Fibroblast of skin of left quadriceps (primary cell): Measurements from ENCODE around the gene ZNF350.
"Not testable (repeated sequence)": the region's sequence is repeated elsewhere in the genome, so short reads cannot be mapped to it uniquely, and the experiment has no call there.

Experiments used
- DNase-seq, 2 experiments: peaks; one replicate each; pipeline ENCODE4 v3.0.0-alpha.2; 2013; ENCODE audit warnings: low read depth in 2 of 2

ZNF350 gene

DNA sequence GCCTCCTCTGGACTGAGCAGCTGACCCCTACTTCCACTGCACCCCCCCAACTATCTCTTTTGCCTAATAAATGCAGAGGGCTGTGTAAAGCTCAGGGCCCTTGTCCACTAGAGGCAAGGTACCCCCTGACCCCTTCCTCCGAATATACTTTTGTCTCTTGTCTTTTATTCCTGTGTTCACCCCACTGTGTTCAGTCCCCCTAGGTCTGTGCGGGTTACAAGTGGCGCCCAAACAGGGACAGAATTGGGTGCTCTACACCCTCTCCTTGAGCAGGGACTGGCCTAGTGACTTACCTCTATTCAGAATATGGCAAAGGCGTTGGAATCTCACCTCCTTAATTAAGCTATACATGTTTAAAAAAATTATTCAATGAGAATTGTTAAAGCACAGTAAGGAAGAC lies 15.0 kb downstream of the ZNF350 start:
- DNase-seq = peak in 1 of 2 experiments; percentile 13

DNA sequence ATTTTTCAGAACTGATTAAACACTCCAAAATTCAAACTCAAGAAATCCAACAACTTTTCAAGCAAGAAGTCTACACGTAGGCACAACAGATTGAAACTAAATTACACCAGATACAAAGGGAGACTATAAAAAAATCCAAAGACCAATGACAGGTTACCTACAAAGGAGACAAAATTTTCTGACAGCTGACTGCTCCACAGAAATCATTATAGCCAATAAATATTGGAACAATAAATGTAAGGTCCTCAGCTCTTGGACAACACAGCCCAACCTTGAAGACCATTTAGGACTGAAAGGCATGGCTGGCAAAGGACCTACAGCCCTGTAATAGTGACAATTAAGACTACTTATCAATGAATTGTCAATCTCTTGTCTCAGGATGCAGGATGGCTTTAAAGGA lies 15.9 kb downstream of the ZNF350 start:
- no peak for DNase-seq

DNA sequence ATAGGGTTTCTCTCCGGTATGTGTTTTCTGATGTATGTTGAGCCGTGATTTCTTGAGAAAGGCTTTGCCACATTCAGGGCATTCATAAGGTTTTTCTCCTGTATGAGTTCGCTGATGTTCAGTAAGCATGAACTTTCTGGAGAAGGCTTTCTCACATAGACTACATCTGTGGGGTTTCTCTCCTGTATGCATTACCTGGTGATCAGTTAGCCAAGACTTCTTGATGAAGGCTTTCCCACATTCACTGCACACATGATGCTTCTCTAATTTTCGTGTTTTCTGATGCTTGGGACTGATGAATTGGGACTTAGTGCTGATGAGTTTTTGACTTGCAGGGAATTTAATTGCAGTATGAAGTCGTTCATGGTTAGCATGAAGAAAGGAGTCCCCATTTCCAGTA lies 21.1 kb downstream of the ZNF350 start:
- no peak for DNase-seq

DNA sequence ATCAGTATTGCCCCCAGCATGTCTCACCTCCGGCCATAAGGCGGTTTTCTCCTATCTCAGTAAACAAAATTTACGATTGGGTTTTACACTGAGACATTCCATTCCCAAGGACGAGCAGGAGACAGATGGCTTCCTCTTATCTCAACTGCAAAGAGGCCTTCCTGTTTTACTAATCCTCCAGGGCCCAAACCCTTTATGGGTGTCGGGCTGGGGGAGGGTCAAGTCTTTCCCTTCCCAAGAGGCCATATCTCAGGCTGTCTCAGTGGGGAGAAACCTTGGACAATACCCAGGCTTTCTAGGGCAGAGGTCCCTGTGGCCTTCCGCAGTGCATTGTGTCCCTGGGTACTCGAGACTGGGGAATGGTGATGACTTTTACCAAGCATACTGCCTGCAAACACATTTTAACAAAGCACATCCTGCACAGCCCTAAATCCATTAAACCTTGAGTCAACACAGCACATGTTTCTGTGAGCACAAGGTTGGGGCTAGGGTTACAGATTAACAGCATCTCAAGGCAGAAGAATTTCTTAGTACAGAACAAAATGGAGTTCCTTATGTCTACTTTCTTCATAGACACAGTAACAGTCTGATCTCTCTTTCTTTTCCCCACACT lies 25.9 kb downstream of the ZNF350 start:
- DNase-seq = not testable (repeated sequence)

DNA sequence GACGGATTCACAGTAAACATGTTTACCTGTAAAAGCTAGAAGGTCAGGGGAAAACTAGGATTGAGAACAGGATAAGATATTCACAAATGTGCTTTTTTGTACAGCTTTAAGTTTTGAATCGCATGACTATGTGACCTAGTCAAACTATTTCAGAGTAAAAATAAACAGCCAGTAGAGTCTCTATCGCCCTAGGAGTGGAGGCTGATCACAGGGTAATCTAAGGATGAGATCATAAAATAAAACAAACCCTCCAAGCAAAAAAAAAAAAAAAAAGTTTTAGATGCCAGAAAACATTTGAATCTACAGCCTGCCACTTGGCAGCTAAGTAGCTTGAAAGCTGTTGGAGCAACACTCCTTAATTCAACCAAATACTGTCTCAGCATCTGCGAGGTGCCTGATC lies 26.8 kb downstream of the ZNF350 start:
- DNase-seq = no peak

DNA sequence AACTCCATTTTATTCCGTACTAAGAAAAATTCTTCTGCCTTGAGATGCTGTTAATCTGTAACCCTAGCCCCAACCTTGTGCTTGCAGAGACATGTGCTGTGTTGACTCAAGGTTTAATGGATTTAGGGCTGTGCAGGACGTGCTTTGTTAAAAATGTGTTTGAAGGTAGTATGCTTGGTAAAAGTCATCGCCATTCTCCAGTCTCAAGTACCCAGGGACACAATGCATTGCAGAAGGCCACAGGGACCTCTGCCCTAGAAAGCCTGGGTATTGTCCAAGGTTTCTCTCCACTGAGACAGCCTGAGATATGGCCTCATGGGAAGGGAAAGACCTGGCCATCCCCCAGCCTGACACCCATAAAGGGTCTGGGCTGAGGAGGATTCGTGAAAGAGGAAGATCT lies 28.8 kb downstream of the ZNF350 start:
- not testable (repeated sequence) for DNase-seq

DNA sequence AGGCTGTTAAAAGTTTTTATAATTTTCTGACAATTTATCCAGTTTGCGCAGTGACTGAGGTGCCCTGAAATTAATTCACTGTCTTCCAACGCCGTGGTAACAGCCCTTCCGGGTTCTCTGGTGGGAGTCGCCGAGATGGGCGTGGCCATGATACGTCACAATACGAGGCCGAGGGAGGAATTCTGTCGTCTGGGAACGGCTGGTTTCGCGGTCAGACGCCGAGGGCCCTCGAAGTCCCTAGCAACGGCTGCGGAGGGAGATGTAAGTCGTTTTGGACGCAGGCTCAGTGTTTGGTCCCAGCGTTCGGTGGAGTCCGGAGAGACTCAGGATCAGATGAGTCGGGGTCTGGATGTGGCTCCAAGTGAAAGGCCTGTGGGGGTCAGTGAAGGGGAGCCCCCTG lies 37.7 kb downstream of the ZNF350 start:
- no peak for DNase-seq

DNA sequence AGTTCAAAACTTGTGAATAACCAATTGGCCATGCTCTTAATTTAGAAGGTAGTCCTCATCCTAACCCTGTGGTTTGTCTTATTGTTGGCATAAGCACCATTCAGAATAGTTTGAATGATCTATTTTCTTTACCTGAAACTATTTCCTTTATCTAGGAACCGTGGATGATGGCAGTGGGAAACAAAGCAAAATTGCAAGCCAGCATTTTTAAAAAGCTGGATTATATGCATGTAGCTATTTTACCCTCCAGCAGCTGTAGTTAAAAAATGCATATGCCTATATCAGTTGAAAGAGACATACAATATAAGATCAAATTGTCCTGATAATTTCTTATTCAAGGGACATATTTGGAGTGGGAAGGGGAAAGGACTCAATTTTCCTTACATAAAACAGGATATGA lies 40.0 kb downstream of the ZNF350 start:
- no peak for DNase-seq

DNA sequence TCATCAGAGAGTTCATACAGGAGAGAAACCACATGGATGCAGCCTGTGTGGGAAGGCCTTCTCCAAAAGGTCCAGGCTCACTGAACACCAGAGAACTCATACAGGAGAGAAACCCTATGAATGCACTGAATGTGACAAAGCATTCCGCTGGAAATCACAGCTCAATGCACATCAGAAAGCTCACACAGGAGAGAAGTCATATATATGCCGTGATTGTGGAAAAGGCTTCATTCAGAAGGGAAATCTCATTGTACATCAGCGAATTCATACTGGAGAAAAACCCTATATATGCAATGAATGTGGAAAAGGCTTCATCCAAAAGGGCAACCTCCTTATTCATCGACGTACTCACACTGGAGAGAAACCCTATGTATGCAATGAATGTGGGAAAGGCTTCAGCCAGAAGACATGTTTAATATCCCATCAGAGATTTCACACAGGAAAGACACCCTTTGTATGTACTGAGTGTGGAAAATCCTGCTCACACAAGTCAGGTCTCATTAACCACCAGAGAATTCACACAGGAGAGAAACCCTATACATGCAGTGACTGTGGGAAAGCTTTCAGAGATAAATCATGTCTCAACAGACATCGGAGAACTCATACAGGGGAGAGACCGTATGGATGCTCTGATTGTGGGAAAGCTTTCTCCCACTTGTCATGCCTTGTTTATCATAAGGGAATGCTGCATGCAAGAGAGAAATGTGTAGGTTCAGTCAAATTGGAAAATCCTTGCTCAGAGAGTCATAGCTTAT lies 41.7 kb downstream of the ZNF350 start:
- no peak for DNase-seq

DNA sequence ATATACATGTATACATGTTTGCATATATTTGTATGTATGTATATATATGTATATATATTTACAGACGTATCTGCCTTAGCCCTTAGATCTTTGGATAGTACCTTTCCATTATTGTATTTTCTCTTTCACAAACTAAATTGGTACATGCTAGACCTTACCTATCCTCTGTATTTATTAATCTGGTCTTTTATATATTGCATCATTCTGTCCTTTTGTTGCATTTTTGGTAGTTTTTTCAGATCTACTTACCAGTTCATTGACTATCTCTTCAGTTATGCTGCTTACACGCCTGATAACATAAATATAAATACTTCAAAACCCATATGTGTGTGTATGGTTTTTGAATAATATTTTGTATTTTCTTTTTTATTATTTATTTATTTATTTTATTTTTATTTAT lies 47.7 kb downstream of the ZNF350 start:
- DNase-seq = no peak

DNA sequence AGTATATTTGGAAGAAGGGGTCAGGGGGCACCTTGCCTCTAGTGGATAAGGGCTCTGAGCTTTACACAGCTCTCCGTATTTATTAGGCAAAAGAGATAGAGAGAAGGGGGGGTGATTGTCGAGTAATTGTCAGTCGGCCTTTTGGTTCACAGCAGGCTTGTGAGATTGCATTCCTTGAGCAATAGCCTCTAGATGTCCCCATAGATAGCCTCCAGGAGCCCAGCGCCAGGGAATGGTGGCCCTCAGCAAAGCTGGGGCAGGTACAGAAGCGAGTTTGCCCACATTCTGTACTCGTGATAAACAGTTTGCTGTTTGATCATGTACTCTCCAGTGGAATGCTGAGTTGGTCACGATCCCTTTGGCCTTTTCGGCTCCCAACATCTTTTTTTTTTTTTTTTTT lies 54.7 kb downstream of the ZNF350 start:
- DNase-seq = no peak

DNA sequence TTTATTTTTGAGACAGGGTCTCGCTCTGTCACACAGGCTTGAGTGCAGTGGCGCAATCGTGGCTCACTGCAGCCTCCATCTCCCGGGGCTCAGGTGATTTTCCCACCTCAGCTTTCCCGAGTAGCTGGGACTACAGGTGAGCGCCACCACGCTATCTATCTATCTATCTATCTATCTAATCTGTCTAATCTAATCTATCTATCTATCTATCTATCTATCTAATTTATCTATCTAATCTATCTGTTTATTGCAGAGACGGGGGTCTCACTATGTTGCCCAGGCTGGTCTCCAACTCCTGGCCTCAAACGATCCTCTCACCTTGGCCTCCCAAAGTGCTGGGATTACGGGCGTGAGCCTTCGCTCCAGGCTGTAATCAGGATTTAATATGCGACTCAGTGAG lies 58.8 kb downstream of the ZNF350 start:
- DNase-seq = no peak

DNA sequence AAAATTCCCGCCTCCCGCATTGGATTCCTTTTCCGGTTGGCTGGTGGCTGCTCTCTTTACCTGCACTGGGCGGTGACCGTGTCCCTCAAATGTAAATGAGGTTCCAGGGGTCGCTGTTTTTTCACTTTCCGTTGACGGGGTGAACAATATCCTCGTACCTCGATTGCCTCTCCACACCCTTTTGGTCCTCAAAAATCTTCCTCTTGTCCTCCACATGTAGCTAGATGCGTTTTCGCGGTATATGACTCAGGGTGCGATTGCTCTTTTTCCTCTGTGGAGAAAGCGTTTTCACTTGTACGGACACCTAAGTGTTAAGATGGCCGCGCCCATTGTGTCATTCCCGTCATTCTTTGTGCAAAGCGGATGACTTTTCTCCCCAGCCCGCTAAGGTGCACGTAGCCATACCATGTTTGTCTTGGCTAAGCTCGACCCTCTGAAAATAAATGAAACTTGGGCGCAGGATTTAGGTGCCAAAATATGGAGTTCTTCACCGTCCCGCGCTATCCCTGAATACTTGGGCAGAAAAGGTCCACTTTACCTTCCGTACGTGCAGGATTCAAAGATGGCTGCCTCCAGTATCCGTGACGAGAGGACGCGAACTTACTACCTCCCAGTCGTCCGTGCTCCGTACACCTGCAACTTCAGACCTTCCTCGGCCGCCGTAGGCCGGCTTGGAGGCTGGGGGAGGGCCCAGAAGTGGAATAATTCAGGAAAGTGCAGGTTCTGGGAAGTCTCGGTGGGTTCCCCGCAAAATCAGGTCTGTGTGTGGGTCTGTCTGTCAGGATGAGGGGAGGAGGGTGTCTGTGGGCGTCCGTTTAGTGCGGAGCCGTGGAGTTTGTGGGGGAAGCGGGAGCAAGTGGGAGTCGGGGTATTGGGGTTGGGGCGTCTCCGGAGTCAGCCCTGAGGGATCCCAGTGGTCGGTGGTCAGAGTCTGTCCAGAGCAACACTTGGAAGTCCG lies 59.6 kb downstream of the ZNF350 start, which contains the start of gene ZNF613:
Gene ZNF613, plus strand, starts transcription at position 689 of the 958 bp plus-strand sequence. CDS start 8,749 bp downstream, outside the sequence.
- peak; percentile 82 to 83 for DNase-seq

DNA sequence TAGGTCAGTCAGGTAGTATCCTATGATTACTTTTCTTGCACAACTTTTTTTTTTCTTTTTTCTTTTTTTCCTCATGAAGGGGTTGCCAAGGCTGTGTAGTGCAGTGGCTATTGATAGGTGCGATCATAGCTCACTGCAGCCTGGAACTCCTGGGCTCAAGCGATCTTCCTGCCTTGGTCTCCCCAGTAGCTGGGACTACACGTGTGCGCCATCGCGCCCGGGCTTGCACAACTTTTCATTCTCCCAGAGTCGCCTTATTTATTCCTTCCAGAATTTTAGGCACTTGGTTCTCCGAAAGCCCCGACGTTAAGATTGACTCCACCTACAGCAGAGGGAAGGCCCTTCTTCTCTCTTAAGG lies 60.2 kb downstream of the ZNF350 start:
- no peak for DNase-seq

DNA sequence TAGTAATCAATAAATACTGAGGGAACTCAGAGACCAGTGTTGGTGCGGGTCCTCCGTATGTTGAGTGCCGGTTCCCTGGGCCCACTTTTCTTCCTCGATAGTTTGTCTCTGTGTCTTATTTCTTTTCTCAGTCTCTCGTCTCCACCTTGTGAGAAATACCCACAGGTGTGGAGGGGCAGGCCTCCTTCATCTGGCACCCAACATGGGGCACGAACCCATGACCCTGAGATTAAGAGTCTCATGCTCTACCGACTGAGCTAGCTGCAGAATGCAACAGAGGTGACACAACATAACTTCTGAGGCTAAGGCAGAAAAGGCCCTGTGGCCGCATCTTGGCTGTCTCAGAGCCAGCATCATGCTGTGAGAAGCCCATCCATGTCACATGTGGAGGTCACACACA lies 64.7 kb downstream of the ZNF350 start:
- DNase-seq = no peak

DNA sequence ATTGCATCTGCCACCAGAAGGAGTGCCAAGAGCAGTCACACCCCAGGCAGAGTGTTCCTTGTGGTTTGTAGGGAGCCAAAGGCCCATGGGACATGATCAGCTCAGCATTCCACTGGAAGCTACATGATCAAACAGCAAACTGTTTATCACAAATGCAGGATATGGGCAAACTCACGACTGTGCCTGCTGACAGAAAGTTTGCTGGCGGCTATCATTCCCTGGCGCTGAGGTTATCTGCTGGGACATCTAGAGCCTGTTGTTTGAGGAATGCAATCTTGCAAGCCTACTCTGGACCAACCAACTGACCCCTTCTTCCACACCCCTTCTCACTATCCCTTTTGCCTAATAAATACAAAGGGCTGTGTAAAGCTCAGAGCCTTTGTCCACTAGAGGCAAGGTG lies 67.0 kb downstream of the ZNF350 start:
- no peak for DNase-seq

DNA sequence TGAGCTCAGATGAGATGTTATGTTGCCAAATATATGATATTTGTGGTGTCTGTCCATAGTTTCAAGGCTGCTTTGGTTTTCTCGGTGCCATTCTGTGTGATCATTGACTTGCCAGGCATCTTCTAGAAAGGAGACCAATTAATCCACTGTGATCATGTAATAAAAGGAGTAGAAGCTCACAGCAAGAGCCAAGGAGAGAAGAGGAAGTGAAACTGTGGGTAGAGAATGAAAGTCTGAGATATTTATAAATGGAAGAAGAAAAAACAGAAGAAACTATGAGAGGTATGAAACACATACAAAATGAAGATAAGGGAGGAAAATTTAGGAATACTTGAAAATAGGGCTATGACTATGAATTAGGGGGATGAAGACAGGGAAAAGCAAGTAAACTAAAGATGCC lies 70.5 kb downstream of the ZNF350 start:
- DNase-seq = no peak

DNA sequence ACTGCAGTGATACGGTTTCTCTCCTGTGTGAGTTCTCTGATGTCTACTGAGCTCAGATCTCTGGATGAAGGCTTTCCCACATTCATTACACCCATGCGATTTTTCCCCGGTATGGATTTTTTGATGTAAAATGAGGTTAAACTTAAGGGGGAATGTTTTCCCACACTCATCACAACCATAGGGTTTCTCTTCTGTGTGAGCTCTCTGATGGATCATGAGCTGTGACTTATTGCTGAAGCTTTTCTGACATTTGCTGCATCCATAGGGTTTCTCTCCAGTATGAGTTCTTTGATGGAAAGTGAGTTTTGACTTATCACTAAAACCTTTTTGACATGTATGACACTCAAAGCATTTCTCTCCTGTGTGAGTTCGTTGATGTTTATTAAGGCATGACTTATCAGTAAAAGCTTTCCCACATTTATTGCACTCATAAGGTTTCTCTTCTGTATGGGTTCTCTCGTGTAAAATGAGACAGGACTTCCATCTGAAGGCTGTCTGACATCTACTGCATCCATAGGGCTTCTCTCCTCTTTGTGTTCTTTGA lies 71.2 kb downstream of the ZNF350 start:
- DNase-seq = no peak
